GM12892 (cell line): ENCODE measurements around the gene FUOM.

Experiments used
- POLR2A ChIP-seq: IDR thresholded peaks from 2 replicates; pipeline ENCODE4 v1.6.1; 2011; ENCODE audit warnings: low read depth, low read length, control low read depth
- POLR2AphosphoS5 ChIP-seq: IDR thresholded peaks from 2 replicates; pipeline ENCODE4 v1.6.1; 2011; ENCODE audit warnings: low read depth, low read length, control low read depth
- TAF1 ChIP-seq: IDR thresholded peaks from 2 replicates; pipeline ENCODE4 v1.6.1; 2011; ENCODE audit warnings: low read depth, mild to moderate bottlenecking, control low read depth, low read length, borderline replicate concordance

GRCh38 chr10:133325440-133326222 is 32.2 kb downstream of the FUOM start:
- no peak for TF ChIP-seq POLR2A
- no peak for TF ChIP-seq TAF1
- TF ChIP-seq POLR2AphosphoS5, result no peak
